Measurements from ENCODE around the gene RNF150.

RNF150 gene

GRCh38 chr4:141020801-141021261 is 112.4 kb downstream of the RNF150 start:
- TF ChIP-seq REST (IDR thresholded peaks at IDR 0.05; ENCODE audit: insufficient read depth in 1 of 2, low read depth in 2 of 2, low read length in 2 of 2) (no peak), FOXP2 (optimal IDR thresholded peaks at IDR 0.05; ENCODE audit: borderline replicate concordance, extremely low read depth, extremely low read length, insufficient read depth) (no peak), POLR2AphosphoS5 (IDR thresholded peaks at IDR 0.05; ENCODE audit: low read depth, low read length) (no peak), SIN3A (IDR thresholded peaks at IDR 0.05; ENCODE audit: borderline replicate concordance, insufficient read depth, low read length) (no peak), TAF1 (IDR thresholded peaks at IDR 0.05; ENCODE audit: borderline replicate concordance, insufficient read depth, low read length) (no peak)

DNA sequence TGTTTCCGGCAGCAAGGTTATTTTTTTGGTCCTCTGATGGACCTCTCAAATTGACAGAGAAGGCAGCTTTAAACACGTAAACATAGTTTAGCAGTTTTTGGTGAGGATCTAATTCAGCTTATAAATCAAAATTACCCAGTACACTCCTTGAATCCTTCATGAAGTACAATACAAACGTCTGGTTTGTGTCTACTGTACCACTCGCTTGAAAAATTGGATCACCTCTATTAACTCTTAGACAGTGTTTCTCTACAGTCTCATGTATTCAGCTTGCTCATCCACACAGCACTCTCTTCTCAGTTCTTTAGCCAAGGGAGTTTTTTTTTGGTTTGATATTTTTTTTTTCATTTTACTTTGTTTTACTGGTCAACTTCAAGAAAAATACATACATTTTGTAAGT is 113.5 kb downstream of the RNF150 start:
- TF ChIP-seq TAF1 (IDR thresholded peaks at IDR 0.05; ENCODE audit: borderline replicate concordance, insufficient read depth, low read length) (no peak), POLR2AphosphoS5 (IDR thresholded peaks at IDR 0.05; ENCODE audit: low read depth, low read length) (no peak), FOXP2 (optimal IDR thresholded peaks at IDR 0.05; ENCODE audit: borderline replicate concordance, extremely low read depth, extremely low read length, insufficient read depth) (no peak), SIN3A (IDR thresholded peaks at IDR 0.05; ENCODE audit: borderline replicate concordance, insufficient read depth, low read length) (no peak), REST (IDR thresholded peaks at IDR 0.05; ENCODE audit: insufficient read depth in 1 of 2, low read depth in 2 of 2, low read length in 2 of 2) (no peak)

- no peak for TF ChIP-seq POLR2AphosphoS5 (IDR thresholded peaks at IDR 0.05; ENCODE audit: low read depth, low read length)
- TF ChIP-seq SIN3A (IDR thresholded peaks at IDR 0.05; ENCODE audit: borderline replicate concordance, insufficient read depth, low read length) = no peak
- no peak for TF ChIP-seq TAF1 (IDR thresholded peaks at IDR 0.05; ENCODE audit: borderline replicate concordance, insufficient read depth, low read length)
- TF ChIP-seq FOXP2 (optimal IDR thresholded peaks at IDR 0.05; ENCODE audit: borderline replicate concordance, extremely low read depth, extremely low read length, insufficient read depth) = no peak
- TF ChIP-seq REST (IDR thresholded peaks at IDR 0.05; ENCODE audit: insufficient read depth in 1 of 2, low read depth in 2 of 2, low read length in 2 of 2) = no peak
Observed at GRCh38 chr4:141016117-141016798, 117.0 kb downstream of the RNF150 start.

DNA sequence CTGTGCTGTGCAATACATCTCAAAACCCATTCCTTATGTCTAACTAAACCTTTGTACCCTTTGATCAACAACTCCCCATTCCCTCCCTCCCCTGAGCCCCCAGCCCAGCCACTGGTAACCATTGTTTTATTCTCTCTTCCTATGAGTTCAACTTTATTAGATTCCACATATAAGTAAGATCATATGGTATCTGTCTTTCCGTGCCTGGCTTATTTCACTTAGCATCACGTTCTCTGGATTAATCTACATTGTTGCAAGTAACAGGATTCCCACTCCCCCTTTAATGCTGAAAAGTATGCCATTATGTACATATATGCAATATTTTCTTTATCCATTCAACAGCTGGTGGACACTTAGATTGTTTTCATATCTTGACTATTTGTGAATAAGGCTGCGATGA is 119.4 kb downstream of the RNF150 start:
- no peak for TF ChIP-seq FOXP2 (optimal IDR thresholded peaks at IDR 0.05; ENCODE audit: borderline replicate concordance, extremely low read depth, extremely low read length, insufficient read depth)
- no peak for TF ChIP-seq REST (IDR thresholded peaks at IDR 0.05; ENCODE audit: insufficient read depth in 1 of 2, low read depth in 2 of 2, low read length in 2 of 2)
- no peak for TF ChIP-seq POLR2AphosphoS5 (IDR thresholded peaks at IDR 0.05; ENCODE audit: low read depth, low read length)
- TF ChIP-seq SIN3A (IDR thresholded peaks at IDR 0.05; ENCODE audit: borderline replicate concordance, insufficient read depth, low read length) = no peak
- TF ChIP-seq TAF1 (IDR thresholded peaks at IDR 0.05; ENCODE audit: borderline replicate concordance, insufficient read depth, low read length) = no peak
